Measurements from ENCODE around the gene DHX35. TPM values are rescaled to one million over a fixed set of nuclear protein-coding genes. Genes with fewer than 3 reads are reported as not detected.
A peak's percentile ranks its signal among the peaks of the same experiment; 100 is the strongest.

Gene DHX35
- total and polyA plus RNA-seq, 2 of the 13 experiments (the other 11 are each of a cell fraction or from before 2014, with no cell fraction given): 25.8 to 28.7 TPM

- TF ChIP-seq SOX6 (IDR thresholded peaks at IDR 0.05) (no peak), SOX6 (CRISPR knock-in tag; IDR thresholded peaks at IDR 0.05) (peak; percentile 52; the same call in 1 of the 2 replicates), HDAC1 (CRISPR knock-in tag; IDR thresholded peaks at IDR 0.05) (no peak), BRD4 (CRISPR knock-in tag; IDR thresholded peaks at IDR 0.05) (no peak), XBP1 (CRISPR knock-in tag; IDR thresholded peaks at IDR 0.05) (peak; percentile 22; the same call in 1 of the 2 replicates), ZNF253 (CRISPR knock-in tag; IDR thresholded peaks at IDR 0.05; ENCODE audit: borderline replicate concordance) (no peak), ATF2 (CRISPR knock-in tag; IDR thresholded peaks at IDR 0.05) (no peak), SOX13 (IDR thresholded peaks at IDR 0.05) (no peak), SOX13 (CRISPR knock-in tag; conservative IDR thresholded peaks at IDR 0.05 in 1 of 2, IDR thresholded peaks at IDR 0.05 in 1 of 2) (peak in 1 of 2 experiments; percentile 55; a peak in 2 of 4 replicates), ARNT2 (CRISPR knock-in tag; IDR thresholded peaks at IDR 0.05; ENCODE audit: low read depth) (0 out of 2 replicates have a peak, but pooled peaks have one; percentile 16), ARID4A (CRISPR knock-in tag; IDR thresholded peaks at IDR 0.05; ENCODE audit: borderline replicate concordance) (no peak), TFAP4 (IDR thresholded peaks at IDR 0.05; ENCODE audit: borderline replicate concordance, low read depth) (no peak), NPAS2 (CRISPR knock-in tag; IDR thresholded peaks at IDR 0.05; ENCODE audit: borderline replicate concordance) (no peak), ZNF674 (CRISPR knock-in tag; IDR thresholded peaks at IDR 0.05; ENCODE audit: low read depth) (no peak), NCOA5 (CRISPR knock-in tag; IDR thresholded peaks at IDR 0.05) (no peak), ZNF614 (CRISPR knock-in tag; IDR thresholded peaks at IDR 0.05; ENCODE audit: borderline replicate concordance) (no peak), MBD4 (IDR thresholded peaks at IDR 0.05; ENCODE audit: borderline replicate concordance, low read length) (peak; percentile 36; the same call in 1 of the 2 replicates), CENPX (CRISPR knock-in tag; IDR thresholded peaks at IDR 0.05) (no peak), FOXA3 (CRISPR knock-in tag; IDR thresholded peaks at IDR 0.05) (peak; percentile 81), E2F2 (CRISPR knock-in tag; IDR thresholded peaks at IDR 0.05; ENCODE audit: borderline replicate concordance) (no peak), ZNF234 (CRISPR knock-in tag; conservative IDR thresholded peaks at IDR 0.05) (no peak), ZNF737 (CRISPR knock-in tag; IDR thresholded peaks at IDR 0.05; ENCODE audit: borderline replicate concordance) (no peak)
Measured at GRCh38 chr20:38999965-39000910, 38.1 kb downstream of the DHX35 start (continued).

Data from HepG2 (cell line).